Lung (tissue), 12 donors: ENCODE data around the gene SARDH. TPM values are rescaled to one million over a fixed set of nuclear protein-coding genes. Genes with fewer than 3 reads are reported as not detected.

Experiments used
- ATAC-seq: fragments of 200-7000 bp; cut with Tn5 transposase; one replicate; pipeline ENCODE4 v1.9.1; 2020; ENCODE audit warnings: moderate number of reproducible peaks; ENCODE audit not compliant: insufficient read depth, low FRiP score
- DNase-seq, 3 donors: peaks; one replicate each; pipeline ENCODE4 v3.0.0-alpha.2; 2013 to 2017
- H3K27ac ChIP-seq, 2 donors: one replicate each; pipeline ENCODE4 v1.5.1; 2013; ENCODE audit warnings: mild to moderate bottlenecking in 2 of 2, moderate library complexity in 2 of 2, control low read depth in 1 of 2, inconsistent platforms in 1 of 2, low read depth in 1 of 2, low read length in 1 of 2
- H3K27me3 ChIP-seq, 3 donors: one replicate each; pipeline ENCODE4 v1.5.1; 2013; ENCODE audit warnings: low read length in 2 of 3; ENCODE audit not compliant: control insufficient read depth in 3 of 3, insufficient read depth in 3 of 3
- H3K36me3 ChIP-seq, 4 donors: one replicate each; pipeline ENCODE4 v1.5.1; 2013; ENCODE audit warnings: low read length in 4 of 4, mild to moderate bottlenecking in 1 of 4, moderate library complexity in 1 of 4; ENCODE audit not compliant: control insufficient read depth in 4 of 4, insufficient read depth in 4 of 4
- H3K4me1 ChIP-seq, 5 donors: one replicate each; pipeline ENCODE4 v1.5.1; 2013; ENCODE audit warnings: low read length in 5 of 5, mild to moderate bottlenecking in 2 of 5, moderate library complexity in 1 of 5; ENCODE audit not compliant: control insufficient read depth in 5 of 5, insufficient read depth in 5 of 5
- H3K4me3 ChIP-seq: one replicate; pipeline ENCODE4 v1.5.1; 2013; ENCODE audit warnings: mild to moderate bottlenecking, control low read depth, moderate library complexity
- H3K9ac ChIP-seq, 2 donors: one replicate each; pipeline ENCODE4 v1.5.1; 2013; ENCODE audit warnings: low read length in 2 of 2, control low read depth in 1 of 2; ENCODE audit not compliant: insufficient read depth in 1 of 2
- H3K9me3 ChIP-seq, 4 donors: one replicate each; pipeline ENCODE4 v1.5.1; 2013; ENCODE audit warnings: low read length in 3 of 4, mild to moderate bottlenecking in 1 of 4, moderate library complexity in 1 of 4; ENCODE audit not compliant: control insufficient read depth in 4 of 4, insufficient read depth in 3 of 4
- CTCF ChIP-seq: IDR thresholded peaks from 2 replicates; pipeline ENCODE4 v1.5.1; 2012; ENCODE audit warnings: mild to moderate bottlenecking; ENCODE audit errors: control extremely low read depth, extremely low read depth
- WGBS, 2 donors: extraction: QIAGEN DNeasy Blood & Tissue Kit; methylation state at CpG; one replicate each; pipeline ENCODE4 v1.1.7; 2013; 5-methylcytosine and 5-hydroxymethylcytosine counted together
- polyA plus RNA-seq, 2 donors: library from polyadenylated mRNA; stranded (reverse); fragments of 200-250 nt; gene quantifications; one replicate each; pipeline ENCODE4 v1.2.1, GENCODE V29; 2013
- total RNA-seq, 2 donors: library from RNA; depleted of rRNA in 1 of 2; stranded (reverse); fragments of >200 nt in 1 of 2; gene quantifications; one replicate each; pipeline ENCODE4 v1.2.1, GENCODE V29; 2014 to 2021
- donor health status: control.
- donor health status: control.
- donor health status: Bipolar disorder and iron deficiency.
- donor health status: healthy.
- donor health status: DM: yes; HTN: yes; CAD: no.

Gene SARDH
- total and polyA plus RNA-seq, 4 donors = 1.8 to 8.4 (median 4.7) TPM

GRCh38 chr9:133691191-133691590 is 47.0 kb downstream of the SARDH start:
- WGBS, 2 donors = 79 to 87% methylated on average over 4 of the region's 4 CpGs

GRCh38 chr9:133690081-133690561 is 48.0 kb downstream of the SARDH start:
- TF ChIP-seq CTCF = no peak
- Histone ChIP-seq H3K27me3 (no peaks in the 10 kb centered on the region), H3K4me1 (peaks cover 0 to 28% (median 7%) of the 10 kb centered on the region in 5 donors), H3K27ac (peak overlapping the region in 1 of 2 donors; percentile 11), H3K36me3 (peaks cover 0 to 7% (median 3%) of the 10 kb centered on the region in 4 donors), H3K9ac (no peak overlapping the region), H3K9me3 (no peaks in the 10 kb centered on the region), H3K4me3 (no peak overlapping the region)
- ATAC-seq (peak; percentile 37), DNase-seq (peak; percentile 71 to 84 (median 73))
- 69 to 85% methylated on average over 11 of the region's 11 CpGs for WGBS, 2 donors

More at GRCh38 chr9:133691191-133691590, 47.0 kb downstream of the SARDH start:
- no peak for ATAC-seq
- H3K4me1 ChIP-seq = peaks cover 0 to 28% (median 6%) of the 10 kb centered on the region in 5 donors
- no peaks in the 10 kb centered on the region for H3K27me3 ChIP-seq
- no peaks in the 10 kb centered on the region for H3K9me3 ChIP-seq
- H3K36me3 ChIP-seq = peaks cover 0 to 7% (median 3%) of the 10 kb centered on the region in 4 donors
- TF ChIP-seq CTCF = no peak
- no peak overlapping the region for H3K9ac ChIP-seq
- DNase-seq = no peak
- H3K4me3 ChIP-seq = no peak overlapping the region
- H3K27ac ChIP-seq = no peak overlapping the region

- H3K4me3 ChIP-seq = no peak overlapping the region
- no peak overlapping the region for H3K9ac ChIP-seq
- DNase-seq (no peak), ATAC-seq (no peak)
- H3K4me1 ChIP-seq = peaks cover 0 to 32% (median 11%) of the 10 kb centered on the region in 5 donors
- WGBS, 2 donors = 92% methylated on average over 10 of the region's 10 CpGs
- no peaks in the 10 kb centered on the region for H3K27me3 ChIP-seq
- no peak for TF ChIP-seq CTCF
- peaks cover 0 to 4% (median 2%) of the 10 kb centered on the region in 4 donors for H3K36me3 ChIP-seq
- H3K27ac ChIP-seq = no peak overlapping the region
- H3K9me3 ChIP-seq = no peaks in the 10 kb centered on the region
Observed at GRCh38 chr9:133689151-133689763, 48.9 kb downstream of the SARDH start.
